ENCODE data around the gene MEA1.

GRCh38 chr6:42996513-42996912 is 17.2 kb downstream of the MEA1 start:
- TF ChIP-seq, protein P1, sequence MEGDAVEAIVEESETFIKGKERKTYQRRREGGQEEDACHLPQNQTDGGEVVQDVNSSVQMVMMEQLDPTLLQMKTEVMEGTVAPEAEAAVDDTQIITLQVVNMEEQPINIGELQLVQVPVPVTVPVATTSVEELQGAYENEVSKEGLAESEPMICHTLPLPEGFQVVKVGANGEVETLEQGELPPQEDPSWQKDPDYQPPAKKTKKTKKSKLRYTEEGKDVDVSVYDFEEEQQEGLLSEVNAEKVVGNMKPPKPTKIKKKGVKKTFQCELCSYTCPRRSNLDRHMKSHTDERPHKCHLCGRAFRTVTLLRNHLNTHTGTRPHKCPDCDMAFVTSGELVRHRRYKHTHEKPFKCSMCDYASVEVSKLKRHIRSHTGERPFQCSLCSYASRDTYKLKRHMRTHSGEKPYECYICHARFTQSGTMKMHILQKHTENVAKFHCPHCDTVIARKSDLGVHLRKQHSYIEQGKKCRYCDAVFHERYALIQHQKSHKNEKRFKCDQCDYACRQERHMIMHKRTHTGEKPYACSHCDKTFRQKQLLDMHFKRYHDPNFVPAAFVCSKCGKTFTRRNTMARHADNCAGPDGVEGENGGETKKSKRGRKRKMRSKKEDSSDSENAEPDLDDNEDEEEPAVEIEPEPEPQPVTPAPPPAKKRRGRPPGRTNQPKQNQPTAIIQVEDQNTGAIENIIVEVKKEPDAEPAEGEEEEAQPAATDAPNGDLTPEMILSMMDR (conservative IDR thresholded peaks at IDR 0.05; ENCODE audit: low read length) = no peak; the same call in 1 of the 2 replicates
- no peak for TF ChIP-seq EZH2phosphoT487 (IDR thresholded peaks at IDR 0.05; ENCODE audit: borderline replicate concordance, low read depth, low read length)

All from OCI-LY7 (cell line).